SK-N-SH (cell line): ENCODE results near the gene TMEM196. TPM values are rescaled to one million over a fixed set of nuclear protein-coding genes. Genes with fewer than 3 reads are reported as not detected.

Experiments used
- CTCF ChIA-PET: fragments of 300-600, 350-600 bp; formaldehyde crosslinking; extraction: SDS; loops from one replicate; lab custom pipeline; 2021; lab: Yijun Ruan, JAX
- POLR2A ChIA-PET: fragments of 350-600 bp; sonication (Branson Sonifier 250); formaldehyde crosslinking; extraction: SDS; loops from one replicate; lab custom pipeline; 2020; ENCODE audit warnings: antibody characterized with exemption, inconsistent platforms; lab: Yijun Ruan, JAX
- DNase-seq: peaks from one replicate; pipeline ENCODE4 v3.0.0; 2012
- H2AFZ ChIP-seq: fragments of 200-600 bp; sonication (generic); 2 replicates; pipeline ENCODE4 v1.8.1; 2016; ENCODE audit warnings: antibody characterized with exemption, mild to moderate bottlenecking, low read depth
- H3F3A ChIP-seq: fragments of 200-600 bp; sonication (generic); replicated peaks from 2 replicates; pipeline ENCODE3; 2016; ENCODE audit warnings: antibody characterized with exemption, mild to moderate bottlenecking; ENCODE audit not compliant: insufficient read depth
- H3K27ac ChIP-seq, 2 experiments: fragments of 200-500 bp in 1 of 2; fragments of 200-600 bp in 1 of 2; sonication (Bioruptor generic) in 1 of 2; sonication (generic), shearing (Covaris generic) in 1 of 2; 2 replicates each; pipeline versions ENCODE4 v1.5.1 to v1.6.1; 2014 to 2016; ENCODE audit warnings: low read depth in 2 of 2, inconsistent platforms in 1 of 2, low read length in 1 of 2, mild to moderate bottlenecking in 1 of 2, mixed read lengths in 1 of 2
- H3K27me3 ChIP-seq: fragments of 200-600 bp; sonication (generic), shearing (Covaris generic); 2 replicates; pipeline ENCODE4 v1.6.1; 2016; ENCODE audit warnings: mixed run types; ENCODE audit not compliant: insufficient read depth
- H3K36me3 ChIP-seq, 2 experiments: fragments of 200-500 bp in 1 of 2; fragments of 200-600 bp in 1 of 2; sonication (Bioruptor generic) in 1 of 2; sonication (generic) in 1 of 2; replicated peaks in 1 of 2; 2 replicates each; pipeline versions ENCODE3 to v1.5.1; 2014 to 2016; ENCODE audit warnings: low read length in 1 of 2, mild to moderate bottlenecking in 1 of 2; ENCODE audit not compliant: insufficient read depth in 2 of 2, control insufficient read depth in 1 of 2
- H3K4me1 ChIP-seq, 2 experiments: fragments of 200-500 bp in 1 of 2; fragments of 200-600 bp in 1 of 2; sonication (Bioruptor generic) in 1 of 2; sonication (generic), shearing (Covaris generic) in 1 of 2; 2 replicates each; pipeline versions ENCODE4 v1.5.1 to v1.6.1; 2014 to 2016; ENCODE audit warnings: low read depth in 1 of 2, low read length in 1 of 2, mixed run types in 1 of 2; ENCODE audit not compliant: insufficient read depth in 2 of 2, control insufficient read depth in 1 of 2
- H3K4me2 ChIP-seq: fragments of 200-600 bp; sonication (generic), shearing (Covaris generic); 2 replicates; pipeline ENCODE4 v1.6.1; 2017; ENCODE audit warnings: mixed run types
- H3K4me3 ChIP-seq, 2 experiments: fragments of 200-500 bp in 1 of 2; fragments of 200-600 bp in 1 of 2; sonication (Bioruptor generic) in 1 of 2; sonication (generic), shearing (Covaris generic) in 1 of 2; 2 replicates each; pipeline versions ENCODE4 v1.5.1 to v1.8.1; 2014 to 2016; ENCODE audit warnings: low read depth in 2 of 2, inconsistent platforms in 1 of 2, low read length in 1 of 2, mild to moderate bottlenecking in 1 of 2, mixed read lengths in 1 of 2, moderate library complexity in 1 of 2
- H3K79me2 ChIP-seq: fragments of 200-600 bp; sonication (generic); 2 replicates; pipeline ENCODE4 v1.8.1; 2017; ENCODE audit warnings: mild to moderate bottlenecking; ENCODE audit not compliant: insufficient read depth
- H3K9ac ChIP-seq: fragments of 200-600 bp; sonication (generic); 2 replicates; pipeline ENCODE4 v1.6.1; 2017; ENCODE audit warnings: mixed run types
- H3K9me2 ChIP-seq: fragments of 200-600 bp; sonication (generic); 2 replicates; pipeline ENCODE4 v1.6.1; 2017; ENCODE audit warnings: mixed run types
- H3K9me3 ChIP-seq: fragments of 200-600 bp; sonication (generic); 2 replicates; pipeline ENCODE4 v1.6.1; 2017; ENCODE audit warnings: mixed run types, mild to moderate bottlenecking, moderate library complexity
- H4K20me1 ChIP-seq: fragments of 200-600 bp; sonication (generic); 2 replicates; pipeline ENCODE4 v1.6.1; 2017; ENCODE audit warnings: mild to moderate bottlenecking, mixed run types; ENCODE audit not compliant: insufficient read depth
- CHD2 ChIP-seq: fragments of 150-350 bp; IDR thresholded peaks from 2 replicates; pipeline ENCODE4 v1.6.1; 2018; ENCODE audit warnings: low read length; ENCODE audit not compliant: partially characterized antibody
- EZH2phosphoT487 ChIP-seq: fragments of 200-600 bp; sonication (generic); IDR thresholded peaks from 2 replicates; pipeline ENCODE4 v1.6.1; 2017; ENCODE audit warnings: low read depth, mixed run types, mild to moderate bottlenecking, antibody characterized with exemption, moderate library complexity, borderline replicate concordance
- FOSL2 ChIP-seq: IDR thresholded peaks from 2 replicates; pipeline ENCODE4 v1.4.0; 2012; ENCODE audit warnings: low read depth, mild to moderate bottlenecking, moderate library complexity, borderline replicate concordance
- FOXJ3 ChIP-seq: sonication (generic); formaldehyde crosslinking; IDR thresholded peaks from 2 replicates; pipeline ENCODE4 v1.5.1; 2020; ENCODE audit warnings: mild to moderate bottlenecking, missing genetic modification reagents
- JUND ChIP-seq: IDR thresholded peaks from 2 replicates; pipeline ENCODE4 v1.4.0; 2012
- MXI1 ChIP-seq: IDR thresholded peaks from 2 replicates; pipeline ENCODE4 v1.6.1; 2012; ENCODE audit warnings: mild to moderate bottlenecking, low read depth, low read length, improper control_type of control experiment
- POLR2AphosphoS5 ChIP-seq: IDR thresholded peaks from 2 replicates; pipeline ENCODE4 v1.6.1; 2012; ENCODE audit warnings: low read depth, low read length
- RAD21 ChIP-seq: IDR thresholded peaks from 2 replicates; pipeline ENCODE4 v1.6.1; 2012; ENCODE audit warnings: mild to moderate bottlenecking, low read length
- RFX5 ChIP-seq: IDR thresholded peaks from 2 replicates; pipeline ENCODE4 v1.6.1; 2012; ENCODE audit warnings: mild to moderate bottlenecking, improper control_type of control experiment, low read length
- TAF1 ChIP-seq: IDR thresholded peaks from 2 replicates; pipeline ENCODE4 v1.6.1; 2012; ENCODE audit warnings: low read depth, mild to moderate bottlenecking, low read length, moderate library complexity, borderline replicate concordance
- TCF12 ChIP-seq: IDR thresholded peaks from 2 replicates; pipeline ENCODE4 v1.4.0; 2012
- YY1 ChIP-seq: IDR thresholded peaks from 2 replicates; pipeline ENCODE4 v1.4.0; 2012; ENCODE audit warnings: low read depth, mild to moderate bottlenecking
- WGBS: methylation state at CpG from one replicate; pipeline ENCODE4 v1.1.6; 2017; ENCODE audit warnings: low lambda C conversion rate; 5-methylcytosine and 5-hydroxymethylcytosine counted together
- polyA plus RNA-seq, 3 experiments: library from polyadenylated mRNA; depleted of rRNA; stranded (reverse); fragments of >200 nt; gene quantifications; 2 replicates each; pipeline ENCODE4 v1.2.3, GENCODE V29; 2012
- TF ChIP-seq, protein P1 (sequence below): IDR thresholded peaks from 2 replicates; pipeline ENCODE4 v1.4.0; 2012; ENCODE audit warnings: low read depth, borderline replicate concordance
- TF ChIP-seq, protein P2 (sequence below): fragments of 150-350 bp; IDR thresholded peaks from 2 replicates; pipeline ENCODE4 v1.6.1; 2016; ENCODE audit warnings: mild to moderate bottlenecking, low read depth, low read length
- TF ChIP-seq, protein P3 (sequence below): fragments of 150-350 bp; IDR thresholded peaks from 2 replicates; pipeline ENCODE4 v1.6.1; 2017; ENCODE audit warnings: antibody characterized with exemption, low read length, low read depth, borderline replicate concordance

TMEM196 gene
- polyA plus RNA-seq, 1 of the 3 experiments (the other 2 are of a cell fraction), result not detected

DNA sequence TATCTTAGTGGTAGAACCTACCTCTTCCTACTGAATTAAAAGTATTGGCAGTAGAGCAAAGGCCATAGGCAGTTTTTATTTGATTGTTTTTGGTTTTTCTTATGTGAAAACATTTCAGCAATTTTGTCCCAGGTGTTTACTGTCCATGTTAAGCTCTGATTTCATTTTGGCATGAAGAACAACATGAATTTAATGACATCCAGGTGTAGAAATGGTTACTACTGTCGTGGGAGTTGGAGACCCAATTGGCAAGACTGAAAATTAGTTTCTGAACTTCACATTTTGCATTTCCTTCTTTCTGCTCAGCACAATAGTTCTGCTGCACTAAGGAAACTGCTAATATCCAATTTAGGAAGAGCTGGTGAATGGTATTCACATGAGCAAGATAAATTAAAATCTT, 38.0 kb upstream of the TMEM196 start:
- Histone ChIP-seq H3K9me2 (no peaks in the 10 kb centered on the region), H3K79me2 (no peaks in the 10 kb centered on the region), H3K27me3 (no peaks in the 10 kb centered on the region), H3F3A (no peaks in the 10 kb centered on the region), H3K9me3 (no peaks in the 10 kb centered on the region), H3K36me3 (no peaks in the 10 kb centered on the region), H3K9ac (no peak overlapping the region), H3K4me1 (no peaks in the 10 kb centered on the region), H3K27ac (no peak overlapping the region), H3K4me2 (no peak overlapping the region), H2AFZ (no peak overlapping the region)
- WGBS, result 11% methylated on average over 1 of the region's 1 CpG
- CTCF ChIA-PET, result no interaction called here
- POLR2A ChIA-PET, result no interaction called here
- DNase-seq, result no peak
- TF ChIP-seq YY1 (no peak), RAD21 (no peak)
- TF ChIP-seq, all 33 proteins: peak for 0
- Histone ChIP-seq H4K20me1 (no peaks in the 10 kb centered on the region), H3K4me3 (no peak overlapping the region)

DNA sequence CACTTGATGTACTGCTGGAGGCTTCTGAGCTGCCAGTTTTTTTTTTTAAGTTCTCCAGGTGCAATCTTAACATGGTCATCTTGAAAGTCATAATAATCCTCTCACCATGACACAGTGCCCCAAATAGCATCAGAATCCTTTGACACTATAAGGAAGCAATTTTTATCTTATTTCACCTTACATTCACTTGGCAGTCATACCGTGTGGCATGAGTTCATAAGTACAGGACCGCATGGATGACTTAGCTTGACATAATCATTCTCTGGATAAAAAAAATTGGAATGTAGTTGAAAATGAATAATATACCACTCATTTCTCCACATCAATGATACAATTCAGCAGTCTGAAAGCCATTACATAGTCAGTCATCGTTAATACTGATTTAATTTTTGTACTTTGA, 25.6 kb upstream of the TMEM196 start:
- Histone ChIP-seq H3K9me3 (no peaks in the 10 kb centered on the region), H2AFZ (no peak overlapping the region), H3K9me2 (no peaks in the 10 kb centered on the region), H3K4me1 (no peaks in the 10 kb centered on the region), H3F3A (no peaks in the 10 kb centered on the region), H3K4me3 (no peak overlapping the region), H3K36me3 (no peaks in the 10 kb centered on the region), H3K27me3 (no peaks in the 10 kb centered on the region), H3K79me2 (no peaks in the 10 kb centered on the region), H4K20me1 (no peaks in the 10 kb centered on the region), H3K9ac (no peak overlapping the region), H3K27ac (no peak overlapping the region), H3K4me2 (no peak overlapping the region)
- 21% methylated on average over 3 of the region's 3 CpGs for WGBS
- POLR2A ChIA-PET, result no interaction called here
- TF ChIP-seq, protein P1, sequence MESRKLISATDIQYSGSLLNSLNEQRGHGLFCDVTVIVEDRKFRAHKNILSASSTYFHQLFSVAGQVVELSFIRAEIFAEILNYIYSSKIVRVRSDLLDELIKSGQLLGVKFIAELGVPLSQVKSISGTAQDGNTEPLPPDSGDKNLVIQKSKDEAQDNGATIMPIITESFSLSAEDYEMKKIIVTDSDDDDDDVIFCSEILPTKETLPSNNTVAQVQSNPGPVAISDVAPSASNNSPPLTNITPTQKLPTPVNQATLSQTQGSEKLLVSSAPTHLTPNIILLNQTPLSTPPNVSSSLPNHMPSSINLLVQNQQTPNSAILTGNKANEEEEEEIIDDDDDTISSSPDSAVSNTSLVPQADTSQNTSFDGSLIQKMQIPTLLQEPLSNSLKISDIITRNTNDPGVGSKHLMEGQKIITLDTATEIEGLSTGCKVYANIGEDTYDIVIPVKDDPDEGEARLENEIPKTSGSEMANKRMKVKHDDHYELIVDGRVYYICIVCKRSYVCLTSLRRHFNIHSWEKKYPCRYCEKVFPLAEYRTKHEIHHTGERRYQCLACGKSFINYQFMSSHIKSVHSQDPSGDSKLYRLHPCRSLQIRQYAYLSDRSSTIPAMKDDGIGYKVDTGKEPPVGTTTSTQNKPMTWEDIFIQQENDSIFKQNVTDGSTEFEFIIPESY, result no peak
- TF ChIP-seq EZH2phosphoT487, result no peak
- no peak for TF ChIP-seq TCF12
- TF ChIP-seq, protein P2, sequence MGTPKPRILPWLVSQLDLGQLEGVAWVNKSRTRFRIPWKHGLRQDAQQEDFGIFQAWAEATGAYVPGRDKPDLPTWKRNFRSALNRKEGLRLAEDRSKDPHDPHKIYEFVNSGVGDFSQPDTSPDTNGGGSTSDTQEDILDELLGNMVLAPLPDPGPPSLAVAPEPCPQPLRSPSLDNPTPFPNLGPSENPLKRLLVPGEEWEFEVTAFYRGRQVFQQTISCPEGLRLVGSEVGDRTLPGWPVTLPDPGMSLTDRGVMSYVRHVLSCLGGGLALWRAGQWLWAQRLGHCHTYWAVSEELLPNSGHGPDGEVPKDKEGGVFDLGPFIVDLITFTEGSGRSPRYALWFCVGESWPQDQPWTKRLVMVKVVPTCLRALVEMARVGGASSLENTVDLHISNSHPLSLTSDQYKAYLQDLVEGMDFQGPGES, result no peak
- TF ChIP-seq JUND, result no peak
- TF ChIP-seq POLR2AphosphoS5, result no peak
- TF ChIP-seq FOSL2, result no peak
- TF ChIP-seq MXI1, result no peak
- TF ChIP-seq FOXJ3 (CRISPR knock-in tag), result no peak
- no peak for TF ChIP-seq CHD2
- TF ChIP-seq RAD21, result no peak
- no peak for TF ChIP-seq RFX5
- TF ChIP-seq, protein P3, sequence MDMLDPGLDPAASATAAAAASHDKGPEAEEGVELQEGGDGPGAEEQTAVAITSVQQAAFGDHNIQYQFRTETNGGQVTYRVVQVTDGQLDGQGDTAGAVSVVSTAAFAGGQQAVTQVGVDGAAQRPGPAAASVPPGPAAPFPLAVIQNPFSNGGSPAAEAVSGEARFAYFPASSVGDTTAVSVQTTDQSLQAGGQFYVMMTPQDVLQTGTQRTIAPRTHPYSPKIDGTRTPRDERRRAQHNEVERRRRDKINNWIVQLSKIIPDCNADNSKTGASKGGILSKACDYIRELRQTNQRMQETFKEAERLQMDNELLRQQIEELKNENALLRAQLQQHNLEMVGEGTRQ, result no peak
- TF ChIP-seq YY1, result no peak
- TF ChIP-seq TAF1, result no peak
- DNase-seq, result no peak
- CTCF ChIA-PET, result no interaction called here
